ENCODE data around the gene GRIA4.

The GRIA4 gene

DNA sequence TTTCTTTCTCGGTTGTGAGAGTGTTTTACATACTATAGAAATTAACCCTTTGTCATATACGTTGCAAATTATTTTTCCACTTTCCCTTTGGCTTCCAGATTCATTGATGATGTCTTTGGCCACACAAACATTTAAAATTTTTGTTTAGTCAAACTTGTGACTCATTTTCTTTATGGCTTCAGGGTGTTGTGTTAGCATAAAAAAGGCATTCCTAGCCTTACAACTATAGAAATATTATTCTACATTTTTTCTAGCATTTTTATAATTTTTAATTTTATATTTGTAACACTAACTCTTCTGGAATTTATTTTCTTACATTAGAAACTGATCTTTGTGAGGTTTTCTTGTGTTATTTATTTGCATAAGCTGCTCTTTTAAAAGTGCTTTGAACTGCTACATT is 12.1 kb downstream of the GRIA4 start:
- ChIA-PET POLR2A (no interaction called here), CTCF (no interaction called here)
- DNase-seq (ENCODE audit: extremely low spot score): no peak
- TF ChIP-seq, protein P1, sequence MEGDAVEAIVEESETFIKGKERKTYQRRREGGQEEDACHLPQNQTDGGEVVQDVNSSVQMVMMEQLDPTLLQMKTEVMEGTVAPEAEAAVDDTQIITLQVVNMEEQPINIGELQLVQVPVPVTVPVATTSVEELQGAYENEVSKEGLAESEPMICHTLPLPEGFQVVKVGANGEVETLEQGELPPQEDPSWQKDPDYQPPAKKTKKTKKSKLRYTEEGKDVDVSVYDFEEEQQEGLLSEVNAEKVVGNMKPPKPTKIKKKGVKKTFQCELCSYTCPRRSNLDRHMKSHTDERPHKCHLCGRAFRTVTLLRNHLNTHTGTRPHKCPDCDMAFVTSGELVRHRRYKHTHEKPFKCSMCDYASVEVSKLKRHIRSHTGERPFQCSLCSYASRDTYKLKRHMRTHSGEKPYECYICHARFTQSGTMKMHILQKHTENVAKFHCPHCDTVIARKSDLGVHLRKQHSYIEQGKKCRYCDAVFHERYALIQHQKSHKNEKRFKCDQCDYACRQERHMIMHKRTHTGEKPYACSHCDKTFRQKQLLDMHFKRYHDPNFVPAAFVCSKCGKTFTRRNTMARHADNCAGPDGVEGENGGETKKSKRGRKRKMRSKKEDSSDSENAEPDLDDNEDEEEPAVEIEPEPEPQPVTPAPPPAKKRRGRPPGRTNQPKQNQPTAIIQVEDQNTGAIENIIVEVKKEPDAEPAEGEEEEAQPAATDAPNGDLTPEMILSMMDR (IDR thresholded peaks at IDR 0.05; ENCODE audit: control extremely low read depth, extremely low read depth, low read depth, missing control alignments): no peak

DNA sequence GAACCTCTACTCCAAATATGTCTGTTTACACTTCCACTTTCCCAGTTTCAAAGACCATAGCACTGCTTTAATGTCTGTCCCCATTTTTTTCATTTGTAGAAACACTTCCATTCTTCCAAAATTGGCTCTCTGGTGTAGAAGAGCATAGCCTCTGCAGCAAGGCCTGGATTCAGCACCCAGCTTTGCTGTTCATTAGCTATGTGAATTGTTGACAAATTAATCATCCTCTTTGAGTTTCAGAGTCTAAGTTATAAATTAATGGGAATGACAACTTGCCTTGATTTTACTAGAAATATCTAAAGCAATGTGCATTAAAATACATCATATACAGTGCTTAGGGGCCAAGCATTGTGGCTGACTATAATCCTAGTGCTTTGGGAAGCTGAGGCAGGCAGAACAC is 22.4 kb downstream of the GRIA4 start:
- TF ChIP-seq, protein P1 (IDR thresholded peaks at IDR 0.05; ENCODE audit: control extremely low read depth, extremely low read depth, low read depth, missing control alignments): no peak
- DNase-seq (ENCODE audit: extremely low spot score): no peak
- CTCF ChIA-PET: interaction anchor here (1.3 to 2.0 kb wide), 2 partner anchors 11 to 15 kb away, joined by 4 read pairs; no protein-coding TSS in a partner anchor
- POLR2A ChIA-PET: no interaction called here

DNA sequence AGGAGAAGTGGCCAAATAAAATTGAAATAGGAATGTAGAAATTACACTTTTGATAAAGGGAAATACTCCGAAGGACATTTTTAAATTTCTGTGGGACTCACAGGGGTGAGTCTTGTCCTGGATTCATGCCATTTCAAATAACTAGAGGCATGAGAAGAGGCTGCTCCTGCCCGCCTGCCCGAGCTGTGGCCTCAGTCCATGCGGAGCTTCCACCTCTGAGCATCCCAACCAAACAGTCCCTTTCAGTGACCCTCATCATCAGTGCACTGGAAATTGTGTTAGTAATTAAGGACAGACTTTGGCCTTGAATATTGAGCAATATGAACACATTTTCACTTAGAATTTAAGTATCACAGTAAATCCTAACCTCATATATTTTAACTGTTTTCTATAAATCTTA is 25.6 kb downstream of the GRIA4 start:
- no peak for DNase-seq (ENCODE audit: extremely low spot score)
- TF ChIP-seq, protein P1 (IDR thresholded peaks at IDR 0.05; ENCODE audit: control extremely low read depth, extremely low read depth, low read depth, missing control alignments): no peak
- POLR2A ChIA-PET: no interaction called here
- CTCF ChIA-PET: interaction anchor here (2.1 kb wide), 1 partner anchor 10 kb away, joined by 6 read pairs; no protein-coding TSS in a partner anchor

DNA sequence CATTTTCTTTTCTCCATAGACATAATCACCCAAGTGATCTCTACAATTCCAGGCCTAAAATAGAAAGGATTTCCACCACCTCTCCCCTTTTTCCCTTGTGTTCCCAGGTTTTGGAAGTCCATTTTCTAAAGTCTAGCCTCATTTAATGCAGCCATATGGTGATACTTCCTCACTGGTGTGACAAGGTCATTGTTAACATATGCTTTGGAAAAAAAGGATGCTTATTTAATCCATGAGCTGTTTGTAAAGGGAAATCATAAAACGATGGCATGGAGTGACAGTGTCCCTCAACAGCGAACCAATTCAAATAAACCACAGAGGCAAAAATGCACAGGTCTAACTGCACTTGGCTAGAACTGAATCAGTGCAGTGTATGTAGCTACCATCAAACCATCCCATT is 26.6 kb downstream of the GRIA4 start:
- ChIA-PET CTCF (interaction anchor here (2.1 kb wide), 1 partner anchor 9 kb away, joined by 6 read pairs; no protein-coding TSS in a partner anchor), POLR2A (no interaction called here)
- no peak for DNase-seq (ENCODE audit: extremely low spot score)
- TF ChIP-seq, protein P1 (IDR thresholded peaks at IDR 0.05; ENCODE audit: control extremely low read depth, extremely low read depth, low read depth, missing control alignments): no peak

DNA sequence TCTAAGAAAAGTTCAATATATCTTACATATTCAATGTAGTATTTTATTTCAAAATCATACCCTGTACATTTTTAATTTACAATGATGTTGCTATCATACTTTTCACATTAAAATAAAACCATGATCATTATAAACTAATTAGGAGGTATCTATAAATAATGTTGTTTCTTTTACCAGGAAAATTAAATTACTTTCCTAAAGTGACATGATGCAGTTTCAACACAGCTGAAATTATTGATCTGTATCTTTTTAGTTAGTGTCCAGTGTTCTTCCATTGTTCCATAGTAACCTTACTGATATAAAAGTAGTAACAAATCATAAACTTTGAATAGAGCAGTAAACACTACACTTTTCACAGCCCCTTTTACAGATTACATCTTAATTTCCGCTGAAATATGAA is 29.7 kb downstream of the GRIA4 start:
- ChIA-PET POLR2A (no interaction called here), CTCF (no interaction called here)
- TF ChIP-seq, protein P1 (IDR thresholded peaks at IDR 0.05; ENCODE audit: control extremely low read depth, extremely low read depth, low read depth, missing control alignments): no peak
- no peak for DNase-seq (ENCODE audit: extremely low spot score)

DNA sequence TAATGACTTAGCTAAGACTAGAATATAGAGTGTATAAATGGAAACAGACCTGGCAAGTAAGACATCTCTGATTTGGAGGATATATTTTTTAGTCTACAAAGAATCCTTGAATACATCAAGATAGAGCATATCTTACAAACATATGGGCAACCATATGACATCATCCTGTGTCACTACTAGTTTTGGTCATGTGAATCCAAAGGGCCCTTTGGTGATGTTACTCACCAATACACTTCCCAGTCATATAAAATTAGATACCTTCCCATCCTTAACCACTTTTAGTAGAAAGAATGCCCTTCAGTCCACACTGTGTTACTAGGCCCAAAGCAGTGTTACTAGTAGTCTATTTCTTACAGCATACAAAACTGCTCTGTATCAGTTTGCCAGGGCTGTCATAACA is 31.6 kb downstream of the GRIA4 start:
- ChIA-PET POLR2A (no interaction called here), CTCF (no interaction called here)
- TF ChIP-seq, protein P1 (IDR thresholded peaks at IDR 0.05; ENCODE audit: control extremely low read depth, extremely low read depth, low read depth, missing control alignments): no peak
- DNase-seq (ENCODE audit: extremely low spot score): no peak

DNA sequence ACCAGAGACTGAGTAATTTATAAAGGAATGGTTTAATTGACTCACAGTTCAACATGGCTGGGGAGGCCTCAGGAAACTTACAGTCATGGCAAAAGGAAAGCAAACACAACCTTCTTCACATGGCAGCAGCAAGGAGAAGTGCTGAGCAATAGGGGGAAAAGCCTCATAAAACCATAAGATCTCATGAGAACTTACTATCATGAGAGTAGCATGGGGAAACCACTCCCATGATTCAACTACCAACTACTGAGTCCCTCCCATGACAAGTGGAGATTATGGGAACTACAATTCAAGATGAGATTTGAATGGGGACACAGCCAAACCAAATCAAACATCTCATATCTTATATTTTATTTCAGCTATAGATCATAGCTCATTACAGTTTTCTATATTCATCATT is 33.0 kb downstream of the GRIA4 start:
- DNase-seq (ENCODE audit: extremely low spot score): no peak
- TF ChIP-seq, protein P1 (IDR thresholded peaks at IDR 0.05; ENCODE audit: control extremely low read depth, extremely low read depth, low read depth, missing control alignments): no peak
- CTCF ChIA-PET: interaction anchor here (1.3 kb wide), 1 partner anchor 10 kb away, joined by 4 read pairs; no protein-coding TSS in a partner anchor
- POLR2A ChIA-PET: no interaction called here

All from GM10248 (cell line).